ENCODE measurements around the gene TMPRSS12. TPM values are rescaled to one million over a fixed set of nuclear protein-coding genes. Genes with fewer than 3 reads are reported as not detected.
"Not testable (repeated sequence)": the region's sequence is repeated elsewhere in the genome, so short reads cannot be mapped to it uniquely, and the experiment has no call there.

Gene TMPRSS12
- total and polyA plus RNA-seq, 9 of the 15 experiments (the other 6 are each of a cell fraction or from before 2014, with no cell fraction given) = 0.04 TPM; not detected in 8

DNA sequence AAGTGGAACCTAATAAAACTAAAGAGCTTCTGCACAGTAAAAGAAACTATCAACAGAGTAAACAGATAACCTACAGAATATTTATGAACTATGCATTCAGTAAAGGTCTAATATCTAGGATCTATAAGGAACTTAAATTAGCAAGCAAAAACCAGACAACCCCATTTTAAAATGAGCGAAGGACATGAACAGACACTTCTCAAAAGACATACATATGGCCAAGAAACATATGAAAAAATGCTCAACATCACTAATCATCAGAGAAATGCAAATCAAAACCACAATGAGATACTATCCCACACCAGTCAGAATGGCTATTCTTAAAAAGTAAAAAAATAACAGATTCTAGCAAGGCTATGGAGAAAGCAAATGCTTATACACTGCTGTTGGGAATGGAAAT is 12.5 kb downstream of the TMPRSS12 start:
- BruUV-seq (replicated peaks); H3K79me2 ChIP-seq (ENCODE audit: control insufficient read depth, insufficient read depth, low read length); H3K36me3 ChIP-seq (ENCODE audit: control insufficient read depth, insufficient read depth, low read length); H3K27me3 ChIP-seq (ENCODE audit: control insufficient read depth in 2 of 2, insufficient read depth in 2 of 2, low read length in 2 of 2); FAIRE-seq; H3K4me1 ChIP-seq (replicated peaks in 1 of 2; ENCODE audit: control insufficient read depth in 2 of 2, insufficient read depth in 2 of 2, low read length in 2 of 2); H3K9me3 ChIP-seq (replicated peaks; ENCODE audit: control insufficient read depth, insufficient read depth, low read depth, low read length); ATAC-seq; H4K20me1 ChIP-seq (replicated peaks; ENCODE audit: control insufficient read depth, insufficient read depth, low read length); H3K27ac ChIP-seq (ENCODE audit: extremely low read depth, low read depth, low read length); H3K4me3 ChIP-seq; in situ Hi-C loops (cut with MboI); H3K9ac ChIP-seq (ENCODE audit: insufficient read depth in 1 of 2, low read depth in 2 of 2, low read length in 2 of 2); H3K4me2 ChIP-seq (ENCODE audit: insufficient read depth, low read length); H2AFZ ChIP-seq (ENCODE audit: low read depth, low read length); intact Hi-C loops (cut with micrococcal nuclease); H3K9me1 ChIP-seq (ENCODE audit: control insufficient read depth, insufficient read depth, low read length); CTCF ChIA-PET (ENCODE audit: low intra/inter-chr PET ratio); DNase-seq (ENCODE audit: extremely low read depth in 1 of 4, low spot score in 3 of 4): not testable (repeated sequence)
- peak in 1 of 2 experiments; percentile 98 for TF ChIP-seq AFF1 (IDR thresholded peaks at IDR 0.05; ENCODE audit: low read depth in 1 of 2, partially characterized antibody in 2 of 2)
- WGBS (ENCODE audit: insufficient coverage, low coverage, missing lambda C conversion rate) = 83% methylated on average over 1 of the region's 1 CpG
- POLR2A ChIA-PET = interaction anchor here (0.6 kb wide), 2 partner anchors 9 to 115 kb away, joined by 3 read pairs; no protein-coding TSS in a partner anchor
